Natural killer cell (primary cell): Measurements from ENCODE around the gene MAP4K4. TPM values are rescaled to one million over a fixed set of nuclear protein-coding genes. Genes with fewer than 3 reads are reported as not detected.
A peak's percentile ranks its signal among the peaks of the same experiment; 100 is the strongest.

Experiments
- ATAC-seq, 3 donors: fragments of 150-1000 bp in 2 of 3; fragments of 200-7000 bp in 1 of 3; cut with Tn5 transposase; 1 replicate in 1 of 3; 2 replicates in 2 of 3; pipeline ENCODE4 v1.10.0; 2021; ENCODE audit warnings: mild to moderate bottlenecking in 2 of 3, moderate library complexity in 2 of 3
- DNase-seq, 2 donors: peaks; one replicate each; pipeline versions ENCODE4 v3.0.0 to v3.0.0-alpha.2; 2013 to 2021; ENCODE audit warnings: mixed read lengths in 1 of 2
- H3K27ac ChIP-seq: one replicate; pipeline ENCODE4 v1.5.1; 2013; ENCODE audit warnings: mild to moderate bottlenecking, low read length
- H3K27me3 ChIP-seq: one replicate; pipeline ENCODE4 v1.6.1; 2013; ENCODE audit warnings: low read length; ENCODE audit not compliant: control insufficient read depth, insufficient read depth
- H3K36me3 ChIP-seq: one replicate; pipeline ENCODE4 v1.6.1; 2013; ENCODE audit warnings: low read length; ENCODE audit not compliant: control insufficient read depth, insufficient read depth
- H3K4me1 ChIP-seq: one replicate; pipeline ENCODE4 v1.6.1; 2013; ENCODE audit warnings: low read length; ENCODE audit not compliant: control insufficient read depth, insufficient read depth
- H3K4me3 ChIP-seq: one replicate; pipeline ENCODE4 v1.5.1; 2013; ENCODE audit warnings: low read length
- H3K9me3 ChIP-seq: one replicate; pipeline ENCODE4 v1.6.1; 2013; ENCODE audit warnings: low read length; ENCODE audit not compliant: control insufficient read depth, insufficient read depth
- H3K27ac Mint-ChIP-seq, 2 donors: one replicate each; pipeline ENCODE4 v1.8.0; 2022; ENCODE audit warnings: mild to moderate bottlenecking in 2 of 2, mixed read lengths in 2 of 2, moderate library complexity in 1 of 2
- H3K27me3 Mint-ChIP-seq, 2 donors: one replicate each; pipeline ENCODE4 v1.8.0; 2022; ENCODE audit warnings: low read depth in 2 of 2, mixed read lengths in 2 of 2
- H3K36me3 Mint-ChIP-seq: one replicate; pipeline ENCODE4 v1.8.0; 2022; ENCODE audit warnings: mixed read lengths
- H3K4me1 Mint-ChIP-seq, 2 donors: one replicate each; pipeline ENCODE4 v1.8.0; 2022; ENCODE audit warnings: mixed read lengths in 2 of 2
- H3K4me3 Mint-ChIP-seq: one replicate; pipeline ENCODE4 v1.8.0; 2022; ENCODE audit warnings: mild to moderate bottlenecking, moderate library complexity, mixed read lengths
- H3K9me3 Mint-ChIP-seq, 2 donors: one replicate each; pipeline ENCODE4 v1.8.0; 2022; ENCODE audit warnings: mixed read lengths in 2 of 2
- WGBS: methylation state at CpG from one replicate; pipeline ENCODE4 v1.1.7; 2013; ENCODE audit warnings: missing lambda C conversion rate; ENCODE audit not compliant: insufficient coverage; 5-methylcytosine and 5-hydroxymethylcytosine counted together
- intact Hi-C: fragments of 100-400 bp; cut with micrococcal nuclease; formaldehyde crosslinking; loops from one replicate; pipeline ENCODE4 v1.14.2; 2022
- total RNA-seq, 4 donors: library from RNA; stranded (reverse); fragments of 120-200 nt in 1 of 4; gene quantifications; one replicate each; pipeline versions ENCODE4 v1.2.3 to v1.2.4, GENCODE V29; 2013 to 2022
- TF ChIP-seq, protein P1 (sequence below): fragments of 200-600 bp; IDR thresholded peaks from one replicate; pipeline ENCODE4 v1.8.0; 2022; ENCODE audit warnings: antibody characterized with exemption

The MAP4K4 gene
- total RNA-seq, 3 donors from 2014 or later (not counting 1 experiment from before 2014, with no cell fraction given): 60.2 to 80.3 (median 66.5) TPM

DNA sequence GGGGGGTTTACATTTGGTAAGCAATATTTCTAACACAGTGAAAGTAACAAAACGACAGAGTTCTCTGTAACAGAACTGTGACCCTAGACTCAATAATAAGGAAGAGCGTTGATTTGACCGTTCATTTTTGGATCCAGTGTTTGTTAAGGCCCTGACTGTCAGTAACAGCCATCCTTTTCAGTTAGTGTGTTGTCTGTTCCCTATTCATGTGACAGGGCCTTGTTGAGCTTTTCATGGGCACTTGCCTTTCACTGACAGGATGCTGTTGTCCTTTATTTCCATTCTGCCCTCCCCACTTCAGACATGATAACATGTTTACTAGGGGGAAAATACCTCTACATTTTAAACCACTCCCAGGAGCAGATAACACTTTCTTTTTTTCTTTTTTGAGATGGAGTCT lies 45.8 kb downstream of the MAP4K4 start:
- no peaks in the 10 kb centered on the region for H3K9me3 Mint-ChIP-seq
- Histone ChIP-seq H3K27me3 (no peaks in the 10 kb centered on the region), H3K36me3 (no peaks in the 10 kb centered on the region), H3K4me3 (no peak overlapping the region), H3K9me3 (no peaks in the 10 kb centered on the region), H3K27ac (no peak overlapping the region), H3K4me1 (peaks cover 14% of the 10 kb centered on the region)
- 87% methylated on average over 3 of the region's 3 CpGs for WGBS
- no peaks in the 10 kb centered on the region for H3K36me3 Mint-ChIP-seq
- ATAC-seq (no peak), DNase-seq (peak in 1 of 2 donors; percentile 31)
- no peak overlapping the region for H3K4me3 Mint-ChIP-seq
- H3K27me3 Mint-ChIP-seq: no peaks in the 10 kb centered on the region
- peaks cover 71 to 81% of the 10 kb centered on the region in 2 donors for H3K4me1 Mint-ChIP-seq
- intact Hi-C loops: no loop called here
- H3K27ac Mint-ChIP-seq: peak overlapping the region; percentile 46 to 71
- TF ChIP-seq, protein P1, sequence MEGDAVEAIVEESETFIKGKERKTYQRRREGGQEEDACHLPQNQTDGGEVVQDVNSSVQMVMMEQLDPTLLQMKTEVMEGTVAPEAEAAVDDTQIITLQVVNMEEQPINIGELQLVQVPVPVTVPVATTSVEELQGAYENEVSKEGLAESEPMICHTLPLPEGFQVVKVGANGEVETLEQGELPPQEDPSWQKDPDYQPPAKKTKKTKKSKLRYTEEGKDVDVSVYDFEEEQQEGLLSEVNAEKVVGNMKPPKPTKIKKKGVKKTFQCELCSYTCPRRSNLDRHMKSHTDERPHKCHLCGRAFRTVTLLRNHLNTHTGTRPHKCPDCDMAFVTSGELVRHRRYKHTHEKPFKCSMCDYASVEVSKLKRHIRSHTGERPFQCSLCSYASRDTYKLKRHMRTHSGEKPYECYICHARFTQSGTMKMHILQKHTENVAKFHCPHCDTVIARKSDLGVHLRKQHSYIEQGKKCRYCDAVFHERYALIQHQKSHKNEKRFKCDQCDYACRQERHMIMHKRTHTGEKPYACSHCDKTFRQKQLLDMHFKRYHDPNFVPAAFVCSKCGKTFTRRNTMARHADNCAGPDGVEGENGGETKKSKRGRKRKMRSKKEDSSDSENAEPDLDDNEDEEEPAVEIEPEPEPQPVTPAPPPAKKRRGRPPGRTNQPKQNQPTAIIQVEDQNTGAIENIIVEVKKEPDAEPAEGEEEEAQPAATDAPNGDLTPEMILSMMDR: no peak

DNA sequence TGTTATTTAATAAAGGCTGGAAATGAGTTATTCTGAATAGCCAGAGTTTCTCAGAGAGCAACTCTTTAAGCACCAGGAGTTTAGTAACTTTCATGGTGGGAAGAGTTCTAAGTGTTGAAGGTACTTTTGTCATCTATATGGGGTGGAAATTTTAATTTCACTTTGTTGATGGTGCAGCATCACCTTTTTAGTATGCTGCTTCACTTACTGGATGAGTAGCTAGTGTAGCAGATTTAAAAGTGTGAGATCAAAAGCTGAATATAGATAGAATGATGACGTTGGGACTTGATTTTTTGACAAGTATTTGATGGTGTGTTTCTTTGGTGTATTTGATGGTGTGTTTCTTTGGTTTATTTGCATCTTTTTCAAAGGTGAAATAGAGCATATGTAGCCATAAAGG lies 47.3 kb downstream of the MAP4K4 start:
- Histone ChIP-seq H3K27me3 (no peaks in the 10 kb centered on the region), H3K36me3 (no peaks in the 10 kb centered on the region), H3K27ac (no peak overlapping the region), H3K4me1 (peaks cover 14% of the 10 kb centered on the region), H3K9me3 (no peaks in the 10 kb centered on the region), H3K4me3 (no peak overlapping the region)
- ATAC-seq: no peak
- DNase-seq: no peak
- H3K27ac Mint-ChIP-seq: peak overlapping the region; percentile 32 to 71
- H3K4me3 Mint-ChIP-seq: no peak overlapping the region
- no peaks in the 10 kb centered on the region for H3K36me3 Mint-ChIP-seq
- no peaks in the 10 kb centered on the region for H3K9me3 Mint-ChIP-seq
- no peaks in the 10 kb centered on the region for H3K27me3 Mint-ChIP-seq
- peaks cover 67 to 72% of the 10 kb centered on the region in 2 donors for H3K4me1 Mint-ChIP-seq
- TF ChIP-seq, protein P1: no peak
- intact Hi-C loops: no loop called here
- WGBS: 53% methylated on average over 1 of the region's 1 CpG

DNA sequence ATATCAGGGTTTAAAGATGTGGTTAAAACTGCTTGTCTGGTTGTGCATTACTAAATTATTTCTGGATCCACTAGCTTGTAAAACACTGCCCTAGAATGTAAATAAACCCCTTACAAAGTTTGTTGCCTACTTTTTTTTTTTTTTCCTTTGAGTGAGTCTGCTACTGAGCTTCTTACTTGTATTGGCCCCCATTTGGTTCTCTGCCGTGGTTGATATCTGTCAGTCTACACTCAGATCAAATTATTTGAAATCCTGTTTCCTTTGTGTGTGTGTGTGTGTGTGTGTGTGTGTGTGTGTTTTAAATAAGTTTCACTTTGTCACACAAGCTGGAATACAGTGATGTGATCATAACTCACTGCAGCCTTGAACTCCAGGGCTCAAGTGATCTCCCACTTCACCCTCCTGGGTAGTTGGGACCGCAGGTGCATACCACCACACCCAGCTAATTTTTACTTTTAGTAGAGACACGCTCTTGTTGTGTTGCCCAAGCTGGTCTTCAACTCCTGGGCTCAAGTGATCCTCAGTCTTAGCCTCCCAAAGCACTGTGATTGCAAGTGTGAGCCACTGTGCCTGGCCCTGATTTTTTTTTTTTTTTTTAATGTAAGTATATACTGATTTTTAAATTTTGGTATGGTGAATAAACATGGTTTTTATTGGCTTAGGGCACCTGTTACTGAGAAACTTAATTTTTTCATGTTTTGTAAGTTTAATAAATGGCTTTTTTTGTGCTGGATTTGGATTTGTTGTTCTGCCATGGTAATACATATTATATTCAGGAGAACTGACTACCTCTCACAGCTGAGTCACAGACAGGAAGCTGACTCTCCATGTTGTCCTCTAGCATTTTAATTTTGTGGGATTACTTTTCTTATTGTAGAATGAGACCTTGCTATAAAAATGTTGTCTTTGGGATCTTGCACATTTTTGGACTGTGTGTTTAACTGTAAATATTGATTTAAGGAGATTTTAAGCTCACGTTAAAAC lies 48.5 kb downstream of the MAP4K4 start:
- Mint-ChIP-seq H3K4me1 (peaks cover 66 to 68% of the 10 kb centered on the region in 2 donors), H3K9me3 (no peaks in the 10 kb centered on the region), H3K36me3 (no peaks in the 10 kb centered on the region), H3K4me3 (no peak overlapping the region), H3K27me3 (no peaks in the 10 kb centered on the region), H3K27ac (peak overlapping the region in 1 of 2 donors; percentile 30)
- TF ChIP-seq, protein P1: no peak
- no peak for ATAC-seq
- peaks cover 14% of the 10 kb centered on the region for H3K4me1 ChIP-seq
- H3K27ac ChIP-seq: no peak overlapping the region
- DNase-seq: no peak
- no peak overlapping the region for H3K4me3 ChIP-seq
- 82% methylated on average over 4 of the region's 4 CpGs for WGBS
- H3K9me3 ChIP-seq: no peaks in the 10 kb centered on the region
- H3K36me3 ChIP-seq: no peaks in the 10 kb centered on the region
- intact Hi-C loops: no loop called here
- H3K27me3 ChIP-seq: no peaks in the 10 kb centered on the region
